Measurements from ENCODE around the gene GLI3. TPM values are rescaled to one million over a fixed set of nuclear protein-coding genes. Genes with fewer than 3 reads are reported as not detected.

The GLI3 gene
- total RNA-seq, 1 donor from 2014 or later, result 136 TPM

DNA sequence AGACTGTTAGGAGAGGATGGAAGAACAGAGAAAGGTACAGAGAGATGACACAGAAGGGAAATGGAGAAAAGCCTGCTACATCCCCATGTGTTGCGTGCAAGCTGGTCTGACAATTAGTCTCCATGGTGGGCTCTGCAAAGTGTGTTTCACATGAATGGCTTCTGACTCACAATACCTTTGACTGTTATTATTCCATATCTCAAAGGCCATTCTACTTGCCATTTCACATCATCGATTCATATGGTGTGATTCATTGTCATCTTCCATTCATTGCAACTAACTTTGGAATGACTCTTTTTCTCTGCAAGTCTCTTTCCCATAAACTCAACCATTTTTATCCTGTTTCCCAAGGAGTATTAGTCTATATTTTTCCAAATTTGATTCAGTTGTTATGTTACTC, 325.2 kb downstream of the GLI3 start:
- no peak for DNase-seq (ENCODE audit: low read depth, low spot score)
- Mint-ChIP-seq H3K27ac (ENCODE audit: unreplicated experiment) (no peak overlapping the region), H3K4me3 (no peak overlapping the region), H3K36me3 (ENCODE audit: low read depth) (no peaks in the 10 kb centered on the region), H3K9me3 (peaks cover 4% of the 10 kb centered on the region), H3K27me3 (ENCODE audit: low read depth) (no peaks in the 10 kb centered on the region), H3K4me1 (no peaks in the 10 kb centered on the region)
- TF ChIP-seq, protein P1, sequence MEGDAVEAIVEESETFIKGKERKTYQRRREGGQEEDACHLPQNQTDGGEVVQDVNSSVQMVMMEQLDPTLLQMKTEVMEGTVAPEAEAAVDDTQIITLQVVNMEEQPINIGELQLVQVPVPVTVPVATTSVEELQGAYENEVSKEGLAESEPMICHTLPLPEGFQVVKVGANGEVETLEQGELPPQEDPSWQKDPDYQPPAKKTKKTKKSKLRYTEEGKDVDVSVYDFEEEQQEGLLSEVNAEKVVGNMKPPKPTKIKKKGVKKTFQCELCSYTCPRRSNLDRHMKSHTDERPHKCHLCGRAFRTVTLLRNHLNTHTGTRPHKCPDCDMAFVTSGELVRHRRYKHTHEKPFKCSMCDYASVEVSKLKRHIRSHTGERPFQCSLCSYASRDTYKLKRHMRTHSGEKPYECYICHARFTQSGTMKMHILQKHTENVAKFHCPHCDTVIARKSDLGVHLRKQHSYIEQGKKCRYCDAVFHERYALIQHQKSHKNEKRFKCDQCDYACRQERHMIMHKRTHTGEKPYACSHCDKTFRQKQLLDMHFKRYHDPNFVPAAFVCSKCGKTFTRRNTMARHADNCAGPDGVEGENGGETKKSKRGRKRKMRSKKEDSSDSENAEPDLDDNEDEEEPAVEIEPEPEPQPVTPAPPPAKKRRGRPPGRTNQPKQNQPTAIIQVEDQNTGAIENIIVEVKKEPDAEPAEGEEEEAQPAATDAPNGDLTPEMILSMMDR (conservative IDR thresholded peaks at IDR 0.05), result no peak

Data from neural crest cell (in vitro differentiated cells).